ENCODE results near the gene ITSN2.
A peak's percentile ranks its signal among the peaks of the same experiment; 100 is the strongest.

ITSN2 gene

GRCh38 chr2:24328010-24328409, 32.3 kb downstream of the ITSN2 start:
- TF ChIP-seq CTCF (conservative IDR thresholded peaks at IDR 0.05; ENCODE audit: low read depth): no peak
- POLR2A ChIA-PET (ENCODE audit: low non-redundant PET): no interaction called here

GRCh38 chr2:24317491-24317920, 42.8 kb downstream of the ITSN2 start:
- TF ChIP-seq CTCF (conservative IDR thresholded peaks at IDR 0.05; ENCODE audit: low read depth): no peak
- H3K27ac ChIP-seq: no peak overlapping the region
- ChIA-PET POLR2A (ENCODE audit: low non-redundant PET) (no interaction called here), CTCF (interaction anchor here (0.6 kb wide), 2 partner anchors 34 to 344 kb away, joined by 3 to 4 read pairs; no protein-coding TSS in a partner anchor)
- DNase-seq (ENCODE audit: low spot score): peak; percentile 7

More at GRCh38 chr2:24328010-24328409, 32.3 kb downstream of the ITSN2 start:
- CTCF ChIA-PET: interaction anchor here (0.6 kb wide), 1 partner anchor 17 kb away, joined by 3 read pairs; no protein-coding TSS in a partner anchor
- H3K27ac ChIP-seq: no peak overlapping the region
- no peak for DNase-seq (ENCODE audit: low spot score)

- CTCF ChIA-PET: no interaction called here
- no peak overlapping the region for H3K27ac ChIP-seq
- no peak for TF ChIP-seq CTCF (conservative IDR thresholded peaks at IDR 0.05; ENCODE audit: low read depth)
- no peak for DNase-seq (ENCODE audit: low spot score)
- POLR2A ChIA-PET (ENCODE audit: low non-redundant PET): no interaction called here
Observed at GRCh38 chr2:24315669-24316068, 44.7 kb downstream of the ITSN2 start.

DNA sequence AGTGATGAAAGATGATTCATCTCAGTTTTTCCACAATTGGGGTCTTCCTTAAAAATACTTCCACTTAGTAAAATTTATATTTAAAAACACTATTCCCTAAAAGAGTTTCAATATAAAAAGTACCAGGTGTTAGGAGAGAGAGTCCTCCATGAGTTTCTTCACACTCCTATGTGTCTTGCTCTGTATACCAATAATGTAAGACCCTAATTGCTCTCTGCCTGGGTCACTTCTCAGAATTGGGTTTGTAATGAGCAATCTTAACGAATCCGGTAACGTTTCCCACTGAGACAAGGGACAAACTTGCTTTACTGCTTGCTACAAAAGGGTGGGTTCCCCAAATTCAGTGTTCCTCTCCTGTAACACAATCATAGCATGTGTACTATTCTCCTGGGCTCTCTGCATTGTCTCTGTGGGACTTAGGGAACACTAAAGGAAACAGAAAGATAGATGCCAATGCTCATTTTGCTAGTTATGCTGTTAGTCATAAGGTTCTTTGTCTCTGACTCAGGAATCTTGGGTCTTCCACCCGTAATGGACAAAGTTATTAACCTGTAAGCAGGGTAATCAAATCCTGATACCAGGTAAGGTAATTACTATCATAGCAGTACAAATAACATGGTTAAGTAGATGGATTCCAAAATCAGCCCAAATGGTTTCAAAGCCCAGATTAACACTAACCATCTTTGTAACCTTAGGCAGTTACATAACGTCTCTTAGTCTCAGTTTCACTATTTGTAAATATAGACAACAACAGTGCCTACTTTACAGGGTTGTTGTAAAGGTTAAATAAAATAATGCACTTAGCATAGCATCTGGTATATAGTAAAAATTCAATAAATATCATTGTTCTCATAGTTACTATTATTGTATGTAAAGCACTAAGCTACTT, 46.3 kb downstream of the ITSN2 start:
- ChIA-PET CTCF (no interaction called here), POLR2A (ENCODE audit: low non-redundant PET) (no interaction called here)
- DNase-seq (ENCODE audit: low spot score): peak; percentile 14
- H3K27ac ChIP-seq: no peak overlapping the region
- no peak for TF ChIP-seq CTCF (conservative IDR thresholded peaks at IDR 0.05; ENCODE audit: low read depth)

DNA sequence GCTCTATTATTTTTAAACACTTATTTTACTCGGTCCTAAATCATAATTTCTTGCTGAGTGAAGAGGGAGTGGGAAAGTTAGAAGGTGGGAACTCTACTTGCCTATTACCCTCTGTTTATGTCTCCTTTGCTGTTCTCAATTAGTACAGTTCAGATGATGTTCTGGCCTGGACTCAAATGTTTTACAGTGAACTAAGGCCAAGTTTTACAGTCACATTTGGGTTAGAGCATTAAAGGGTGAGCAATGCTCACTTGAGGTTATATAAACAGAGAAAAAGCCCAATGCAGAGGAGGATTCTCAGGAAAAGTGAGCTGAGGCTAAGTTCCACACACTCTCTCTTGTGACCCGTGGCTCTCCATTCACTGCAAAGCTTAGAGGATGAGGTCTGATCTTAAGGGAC, 52.4 kb downstream of the ITSN2 start:
- DNase-seq (ENCODE audit: low spot score): no peak
- TF ChIP-seq CTCF (conservative IDR thresholded peaks at IDR 0.05; ENCODE audit: low read depth): no peak
- ChIA-PET POLR2A (ENCODE audit: low non-redundant PET) (no interaction called here), CTCF (interaction anchor here (1.1 kb wide), 1 partner anchor 86 kb away, joined by 3 read pairs; no protein-coding TSS in a partner anchor)
- H3K27ac ChIP-seq: no peak overlapping the region

GRCh38 chr2:24304631-24305030, 55.7 kb downstream of the ITSN2 start:
- TF ChIP-seq CTCF (conservative IDR thresholded peaks at IDR 0.05; ENCODE audit: low read depth): no peak
- no peak for DNase-seq (ENCODE audit: low spot score)
- ChIA-PET CTCF (interaction anchor here (0.6 kb wide), 1 partner anchor 105 kb away, joined by 3 read pairs; no protein-coding TSS in a partner anchor), POLR2A (ENCODE audit: low non-redundant PET) (no interaction called here)
- H3K27ac ChIP-seq: no peak overlapping the region
